GM06990 (cell line): ENCODE measurements around the gene MDM1.

ENCODE experiments used
- DNase-seq: peaks from one replicate; pipeline ENCODE4 v3.0.0-alpha.2; 2011; ENCODE audit not compliant: insufficient read length; ENCODE audit errors: extremely low read depth
- H3K27me3 ChIP-seq: replicated peaks from 2 replicates; pipeline ENCODE4 v1.6.0; 2011; ENCODE audit warnings: low read length; ENCODE audit not compliant: control insufficient read depth, insufficient read depth
- H3K36me3 ChIP-seq: 2 replicates; pipeline ENCODE4 v1.5.1; 2011; ENCODE audit warnings: low read length; ENCODE audit not compliant: control insufficient read depth, insufficient read depth
- H3K4me3 ChIP-seq: replicated peaks from 2 replicates; pipeline ENCODE4 v1.5.1; 2011; ENCODE audit warnings: low read depth, mild to moderate bottlenecking, control low read depth, low read length
- TF ChIP-seq, protein P1 (sequence below): IDR thresholded peaks from 2 replicates; pipeline ENCODE4 v1.5.1; 2011; ENCODE audit warnings: low read length, control low read depth, mild to moderate bottlenecking, inconsistent platforms; ENCODE audit not compliant: insufficient read depth, poor library complexity, severe bottlenecking

MDM1 gene

DNA sequence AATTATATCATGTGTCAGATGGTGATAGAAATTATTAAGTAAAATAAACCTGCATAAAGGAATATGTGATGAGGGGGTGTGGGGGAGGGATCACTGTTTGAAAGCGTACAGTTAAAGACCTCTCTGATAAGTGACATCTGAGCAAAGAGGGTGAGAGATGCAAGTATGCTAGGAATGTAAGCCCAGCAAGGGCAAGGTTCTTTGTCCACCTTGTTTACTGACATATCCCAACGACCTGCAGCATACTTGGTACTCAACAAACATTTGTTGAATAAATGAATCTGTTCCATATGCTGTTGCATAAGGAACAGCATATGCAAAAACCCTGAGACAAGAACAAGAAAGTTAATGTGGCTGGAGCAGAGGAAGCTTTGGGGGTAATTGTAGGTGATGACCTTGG, 12.0 kb upstream of the MDM1 start:
- DNase-seq = no peak
- TF ChIP-seq, protein P1, sequence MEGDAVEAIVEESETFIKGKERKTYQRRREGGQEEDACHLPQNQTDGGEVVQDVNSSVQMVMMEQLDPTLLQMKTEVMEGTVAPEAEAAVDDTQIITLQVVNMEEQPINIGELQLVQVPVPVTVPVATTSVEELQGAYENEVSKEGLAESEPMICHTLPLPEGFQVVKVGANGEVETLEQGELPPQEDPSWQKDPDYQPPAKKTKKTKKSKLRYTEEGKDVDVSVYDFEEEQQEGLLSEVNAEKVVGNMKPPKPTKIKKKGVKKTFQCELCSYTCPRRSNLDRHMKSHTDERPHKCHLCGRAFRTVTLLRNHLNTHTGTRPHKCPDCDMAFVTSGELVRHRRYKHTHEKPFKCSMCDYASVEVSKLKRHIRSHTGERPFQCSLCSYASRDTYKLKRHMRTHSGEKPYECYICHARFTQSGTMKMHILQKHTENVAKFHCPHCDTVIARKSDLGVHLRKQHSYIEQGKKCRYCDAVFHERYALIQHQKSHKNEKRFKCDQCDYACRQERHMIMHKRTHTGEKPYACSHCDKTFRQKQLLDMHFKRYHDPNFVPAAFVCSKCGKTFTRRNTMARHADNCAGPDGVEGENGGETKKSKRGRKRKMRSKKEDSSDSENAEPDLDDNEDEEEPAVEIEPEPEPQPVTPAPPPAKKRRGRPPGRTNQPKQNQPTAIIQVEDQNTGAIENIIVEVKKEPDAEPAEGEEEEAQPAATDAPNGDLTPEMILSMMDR = no peak
- Histone ChIP-seq H3K27me3 (no peaks in the 10 kb centered on the region), H3K36me3 (no peaks in the 10 kb centered on the region), H3K4me3 (no peak overlapping the region)

DNA sequence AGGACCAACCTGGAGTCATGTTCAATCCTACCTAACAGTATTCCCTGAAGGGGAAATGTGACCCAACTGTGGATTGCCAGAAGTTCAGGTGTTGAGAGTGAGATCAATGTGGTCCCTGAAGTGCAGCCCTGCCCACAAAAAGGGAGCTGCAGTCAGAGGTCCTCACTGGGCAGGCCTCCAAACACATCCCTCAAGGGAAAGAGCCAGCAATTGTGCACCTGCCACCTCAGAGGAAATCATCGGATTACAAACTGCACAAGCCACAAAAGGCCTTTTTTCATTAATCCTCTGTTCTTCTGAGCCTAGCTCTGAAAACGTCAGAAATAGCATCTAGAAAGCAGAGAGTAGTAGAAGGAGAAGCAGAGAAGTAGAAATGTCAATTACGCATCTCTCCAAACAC, 10.8 kb upstream of the MDM1 start:
- Histone ChIP-seq H3K36me3 (no peaks in the 10 kb centered on the region), H3K27me3 (no peaks in the 10 kb centered on the region), H3K4me3 (no peak overlapping the region)
- TF ChIP-seq, protein P1 = no peak
- no peak for DNase-seq

DNA sequence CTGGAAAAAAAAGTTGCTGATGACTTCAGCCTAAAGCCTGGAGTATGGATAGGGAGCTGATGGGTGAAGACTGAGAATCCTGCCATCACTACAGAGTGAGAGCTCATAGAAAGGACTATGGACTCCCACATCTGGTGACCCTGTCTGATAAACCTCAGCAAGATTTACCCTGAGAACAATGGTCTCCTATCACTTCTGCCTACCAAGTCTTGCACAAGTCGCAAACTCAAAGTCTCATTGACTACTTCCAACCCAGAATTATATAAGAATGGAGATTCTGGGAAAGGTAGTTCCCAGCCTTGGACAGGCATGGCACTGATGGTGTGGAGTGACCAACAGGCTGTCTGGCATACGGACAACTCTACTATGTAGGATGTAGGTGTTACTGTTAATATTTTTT, 9.7 kb upstream of the MDM1 start:
- no peaks in the 10 kb centered on the region for H3K27me3 ChIP-seq
- TF ChIP-seq, protein P1 = no peak
- no peak overlapping the region for H3K4me3 ChIP-seq
- H3K36me3 ChIP-seq = no peaks in the 10 kb centered on the region
- no peak for DNase-seq

DNA sequence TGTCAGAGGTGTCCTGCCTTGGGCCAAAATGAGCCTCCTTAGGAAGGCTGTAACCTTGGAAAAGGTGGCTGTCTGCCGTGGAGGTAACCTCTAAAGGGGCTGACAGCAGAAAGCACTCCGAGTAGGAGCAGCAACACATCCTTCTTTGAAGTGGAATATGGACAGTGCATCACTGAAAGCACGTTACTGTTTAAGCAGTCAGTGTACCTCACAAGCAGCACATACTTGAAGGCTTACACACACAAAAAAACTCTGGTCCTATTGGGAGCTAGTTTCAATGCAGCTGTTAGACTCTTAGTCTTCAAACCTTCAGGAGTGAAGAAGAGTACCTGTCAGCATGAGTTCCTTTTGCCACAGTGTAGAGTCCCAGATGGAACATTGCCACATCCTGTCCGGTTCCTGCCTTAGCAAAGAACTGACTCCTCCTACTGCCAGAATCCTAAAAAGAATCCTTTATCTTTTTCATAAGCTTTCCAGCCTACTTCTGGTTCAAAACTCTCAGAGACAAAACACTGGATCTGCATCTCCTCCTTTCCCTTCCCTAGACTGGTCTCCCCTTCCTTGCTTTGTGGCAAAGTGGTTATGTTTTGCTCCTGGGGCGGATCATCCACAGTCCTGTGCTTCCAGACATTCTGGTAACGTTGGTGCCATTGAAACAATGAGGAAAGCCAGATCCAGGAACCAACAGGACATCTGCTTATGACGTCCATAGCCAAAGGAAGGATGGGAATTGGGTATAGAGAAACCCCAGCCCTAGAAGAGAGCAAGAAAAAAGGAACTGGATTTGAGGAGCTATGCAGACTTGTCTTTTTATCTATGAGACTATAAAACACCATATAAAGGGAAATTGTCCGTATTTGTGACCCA, 8.5 kb upstream of the MDM1 start:
- Histone ChIP-seq H3K36me3 (no peaks in the 10 kb centered on the region), H3K4me3 (no peak overlapping the region), H3K27me3 (no peaks in the 10 kb centered on the region)
- no peak for DNase-seq
- TF ChIP-seq, protein P1 = no peak

DNA sequence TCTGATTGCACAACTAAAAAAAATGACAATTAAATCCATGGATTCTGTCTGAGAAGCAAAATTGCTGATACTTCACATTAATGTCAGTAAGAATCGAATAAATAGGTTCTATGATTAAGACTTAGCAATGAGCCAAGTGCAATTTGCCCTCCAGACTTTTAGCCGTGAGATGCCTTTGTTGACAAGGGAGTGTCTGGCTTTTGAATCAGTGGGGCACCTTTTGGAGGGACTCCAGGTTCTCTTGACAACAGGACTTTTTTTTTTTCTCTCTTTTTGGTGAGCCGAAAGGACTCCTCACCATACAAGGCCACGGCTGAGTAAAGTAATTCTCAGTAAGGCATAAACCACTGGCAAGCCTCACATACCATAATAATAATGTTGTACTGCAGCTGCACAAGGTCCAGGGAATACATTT, 4.7 kb upstream of the MDM1 start:
- no peak for DNase-seq
- Histone ChIP-seq H3K4me3 (no peak overlapping the region), H3K27me3 (no peaks in the 10 kb centered on the region), H3K36me3 (no peaks in the 10 kb centered on the region)
- TF ChIP-seq, protein P1 = no peak
